Measurements from ENCODE around the gene VSIR.
A peak's percentile ranks its signal among the peaks of the same experiment; 100 is the strongest.

The VSIR gene

GRCh38 chr10:71711052-71711623 is 62.2 kb downstream of the VSIR start:
- no peak for DNase-seq

- no peak for DNase-seq
Measured at GRCh38 chr10:71710519-71710918, 62.8 kb downstream of the VSIR start.

- DNase-seq, result no peak
Measured at GRCh38 chr10:71708897-71709882, 64.1 kb downstream of the VSIR start.

- peak; percentile 56 for DNase-seq
Measured at GRCh38 chr10:71708301-71708703, 65.0 kb downstream of the VSIR start.

- DNase-seq, result no peak
Measured at GRCh38 chr10:71707240-71707789, 66.0 kb downstream of the VSIR start.

GRCh38 chr10:71706216-71707121 is 66.9 kb downstream of the VSIR start:
- DNase-seq, result no peak

- DNase-seq, result no peak
Measured at GRCh38 chr10:71705582-71705981, 67.7 kb downstream of the VSIR start.

- DNase-seq, result no peak
Measured at GRCh38 chr10:71704816-71705215, 68.5 kb downstream of the VSIR start.

GRCh38 chr10:71703577-71703976 is 69.7 kb downstream of the VSIR start:
- DNase-seq, result no peak

GRCh38 chr10:71701496-71702132 is 71.7 kb downstream of the VSIR start:
- DNase-seq, result no peak

GRCh38 chr10:71700731-71701368 is 72.5 kb downstream of the VSIR start:
- no peak for DNase-seq

GRCh38 chr10:71698737-71699136 is 74.6 kb downstream of the VSIR start:
- no peak for DNase-seq

GRCh38 chr10:71697938-71698709 is 75.2 kb downstream of the VSIR start:
- peak; percentile 57 for DNase-seq

Data from activated T-cell treated with anti-CD3 and anti-CD28 coated beads for 4 hours (primary cell).